T-cell (primary cell): ENCODE data around the gene ZNF383. TPM values are rescaled to one million over a fixed set of nuclear protein-coding genes. Genes with fewer than 3 reads are reported as not detected.

ENCODE experiments used
- ATAC-seq, 4 experiments: fragments of 200-7000 bp in 3 of 4; fragments of 150-1000 bp in 1 of 4; cut with Tn5 transposase; replicated peaks in 1 of 4; 1 replicate in 3 of 4; 2 replicates in 1 of 4; pipeline ENCODE4 v1.10.0; 2021; ENCODE audit warnings: moderate library complexity in 3 of 4, mild to moderate bottlenecking in 2 of 4, moderate number of reproducible peaks in 1 of 4
- CTCF ChIA-PET, 2 donors: fragments of 300-600 bp; sonication (Branson Sonifier 250); formaldehyde crosslinking; loops; one replicate each; lab custom pipeline; 2022; ENCODE audit warnings: antibody characterized with exemption in 2 of 2; lab: Charles Lee
- POLR2A ChIA-PET, 2 donors: fragments of 300-600 bp; sonication (Branson Sonifier 250); formaldehyde crosslinking; loops; one replicate each; lab custom pipeline; 2022; ENCODE audit warnings: antibody characterized with exemption in 2 of 2; lab: Charles Lee
- DNase-seq, 35 experiments: peaks; one replicate each; pipeline versions ENCODE4 v3.0.0 to v3.0.0-alpha.2; 2013 to 2023
- H3K27ac ChIP-seq: one replicate; pipeline ENCODE4 v1.5.1; 2013; ENCODE audit warnings: low read length
- H3K27me3 ChIP-seq, 2 experiments: replicated peaks in 1 of 2; 1 replicate in 1 of 2; 2 replicates in 1 of 2; pipeline versions ENCODE4 v1.6.1 to v1.7.0; 2013; ENCODE audit warnings: low read length in 1 of 2, mixed read lengths in 1 of 2; ENCODE audit not compliant: control insufficient read depth in 2 of 2, insufficient read depth in 2 of 2; ENCODE audit errors: extremely low read depth in 1 of 2
- H3K36me3 ChIP-seq, 2 donors: 1 replicate in 1 of 2; 2 replicates in 1 of 2; pipeline versions ENCODE4 v1.6.1 to v1.7.0; 2013; ENCODE audit warnings: low read length in 1 of 2; ENCODE audit not compliant: control insufficient read depth in 2 of 2, insufficient read depth in 1 of 2; ENCODE audit errors: extremely low read depth in 1 of 2
- H3K4me1 ChIP-seq, 2 experiments: 1 replicate in 1 of 2; 2 replicates in 1 of 2; pipeline versions ENCODE4 v1.6.1 to v1.7.0; 2013; ENCODE audit warnings: low read length in 2 of 2, mixed read lengths in 1 of 2; ENCODE audit not compliant: insufficient read depth in 2 of 2, control insufficient read depth in 1 of 2; ENCODE audit errors: extremely low read depth in 1 of 2
- H3K4me3 ChIP-seq, 2 donors: 1 replicate in 1 of 2; 2 replicates in 1 of 2; pipeline versions ENCODE4 v1.5.1 to v1.7.0; 2013; ENCODE audit warnings: mild to moderate bottlenecking in 2 of 2, low read length in 1 of 2, moderate library complexity in 1 of 2; ENCODE audit not compliant: control insufficient read depth in 1 of 2; ENCODE audit errors: extremely low read depth in 1 of 2
- H3K9me3 ChIP-seq: 2 replicates; pipeline ENCODE4 v1.7.0; 2013
- H3K27ac Mint-ChIP-seq, 2 donors: one replicate each; pipeline ENCODE4 v1.8.0; 2020 to 2021; ENCODE audit warnings: mild to moderate bottlenecking in 2 of 2, mixed read lengths in 2 of 2
- H3K27me3 Mint-ChIP-seq, 2 donors: one replicate each; pipeline ENCODE4 v1.8.0; 2021 to 2022; ENCODE audit warnings: mixed read lengths in 2 of 2
- H3K36me3 Mint-ChIP-seq: one replicate; pipeline ENCODE4 v1.8.0; 2021; ENCODE audit warnings: mixed read lengths
- H3K4me1 Mint-ChIP-seq, 3 donors: one replicate each; pipeline ENCODE4 v1.8.0; 2020 to 2022; ENCODE audit warnings: mixed read lengths in 3 of 3, mild to moderate bottlenecking in 1 of 3
- H3K4me3 Mint-ChIP-seq, 3 donors: one replicate each; pipeline ENCODE4 v1.8.0; 2020 to 2022; ENCODE audit warnings: mild to moderate bottlenecking in 3 of 3, mixed read lengths in 3 of 3, moderate library complexity in 3 of 3
- H3K9me3 Mint-ChIP-seq, 3 donors: one replicate each; pipeline ENCODE4 v1.8.0; 2020 to 2022; ENCODE audit warnings: mixed read lengths in 3 of 3
- WGBS: methylation state at CpG from one replicate; pipeline ENCODE4 v1.1.5; 2013; ENCODE audit warnings: missing lambda C conversion rate; ENCODE audit not compliant: insufficient coverage; 5-methylcytosine and 5-hydroxymethylcytosine counted together
- total RNA-seq, 35 experiments: library from RNA in 6 of 35; stranded (reverse) in 6 of 35; fragments of 120-200 nt in 1 of 35; gene quantifications; one replicate each; pipeline versions ENCODE4 v1.2.1 to v1.2.4 and lab custom pipeline; 2013 to 2026

ZNF383 gene
- total RNA-seq, 5 donors from 2014 or later (not counting 1 experiment from before 2014, with no cell fraction given) = 11.7 to 25.9 (median 24.2) TPM

GRCh38 chr19:37197768-37198167 is 20.2 kb upstream of the ZNF383 start:
- Histone ChIP-seq H3K27me3 (no peaks in the 10 kb centered on the region), H3K4me1 (no peaks in the 10 kb centered on the region), H3K9me3 (peaks cover 9% of the 10 kb centered on the region), H3K36me3 (peaks cover 7 to 20% of the 10 kb centered on the region in 2 donors), H3K27ac (no peak overlapping the region), H3K4me3 (no peak overlapping the region)
- ChIA-PET CTCF (no interaction called here), POLR2A (no interaction called here)
- H3K27ac Mint-ChIP-seq = no peak overlapping the region
- no peaks in the 10 kb centered on the region for H3K27me3 Mint-ChIP-seq
- WGBS = no CpG with 5 or more reads among the region's 2 CpGs
- H3K9me3 Mint-ChIP-seq = peaks cover 9 to 37% (median 27%) of the 10 kb centered on the region in 3 donors
- ATAC-seq (no peak), DNase-seq (no peak)
- no peaks in the 10 kb centered on the region for H3K4me1 Mint-ChIP-seq
- peaks cover 70% of the 10 kb centered on the region for H3K36me3 Mint-ChIP-seq
- no peak overlapping the region for H3K4me3 Mint-ChIP-seq

GRCh38 chr19:37217480-37217774 is 587 bp upstream of the ZNF383 start:
- H3K9me3 ChIP-seq = no peaks in the 10 kb centered on the region
- peak overlapping the region; percentile 90 to 99 (median 94) for H3K4me3 Mint-ChIP-seq
- ATAC-seq (no peak), DNase-seq (no peak)
- POLR2A ChIA-PET = no interaction called here
- H3K4me1 ChIP-seq = peaks cover 9 to 12% of the 10 kb centered on the region in 2 experiments
- H3K4me1 Mint-ChIP-seq = peaks cover 27 to 37% (median 32%) of the 10 kb centered on the region in 3 donors
- peaks cover 0 to 16% of the 10 kb centered on the region in 2 donors for H3K36me3 ChIP-seq
- H3K27me3 ChIP-seq = no peaks in the 10 kb centered on the region
- H3K4me3 ChIP-seq = peak overlapping the region; percentile 78 to 100
- peak overlapping the region; percentile 82 for H3K27ac ChIP-seq
- CTCF ChIA-PET = interaction anchor here in 1 of 2 donors (1.0 kb wide), 1 partner anchor 140 kb away, joined by 4 read pairs; the partner anchor contains the start of gene ZNF420
- peak overlapping the region; percentile 99 to 100 for H3K27ac Mint-ChIP-seq
- no peaks in the 10 kb centered on the region for H3K27me3 Mint-ChIP-seq
- peaks cover 38% of the 10 kb centered on the region for H3K36me3 Mint-ChIP-seq
- H3K9me3 Mint-ChIP-seq = peaks cover 3 to 8% (median 6%) of the 10 kb centered on the region in 3 donors
- 0% methylated on average over 7 of the region's 7 CpGs for WGBS

- ATAC-seq = no peak
- H3K9me3 Mint-ChIP-seq = peaks cover 8 to 13% (median 11%) of the 10 kb centered on the region in 3 donors
- H3K27ac Mint-ChIP-seq = peak overlapping the region; percentile 99 to 100
- peaks cover 27 to 37% (median 37%) of the 10 kb centered on the region in 3 donors for H3K4me1 Mint-ChIP-seq
- Histone ChIP-seq H3K4me1 (peaks cover 9 to 12% of the 10 kb centered on the region in 2 experiments), H3K27me3 (no peaks in the 10 kb centered on the region), H3K9me3 (no peaks in the 10 kb centered on the region), H3K4me3 (peak overlapping the region; percentile 78 to 100), H3K27ac (peak overlapping the region; percentile 82), H3K36me3 (peaks cover 0 to 18% of the 10 kb centered on the region in 2 donors)
- no peak for DNase-seq
- H3K36me3 Mint-ChIP-seq = peaks cover 46% of the 10 kb centered on the region
- H3K27me3 Mint-ChIP-seq = no peaks in the 10 kb centered on the region
- CTCF ChIA-PET = no interaction called here
- peak overlapping the region; percentile 90 to 99 (median 94) for H3K4me3 Mint-ChIP-seq
- POLR2A ChIA-PET = no interaction called here
- WGBS = 43% methylated on average over 5 of the region's 6 CpGs
These were observed 550 bp downstream of the ZNF383 start for GRCh38 chr19:37218592-37218935.

- peak overlapping the region; percentile 13 to 99 (median 90) for H3K4me3 Mint-ChIP-seq
- no peaks in the 10 kb centered on the region for H3K9me3 ChIP-seq
- no peak overlapping the region for H3K4me3 ChIP-seq
- H3K27ac Mint-ChIP-seq = no peak overlapping the region
- H3K36me3 Mint-ChIP-seq = peaks cover 49% of the 10 kb centered on the region
- DNase-seq (no peak), ATAC-seq (no peak)
- no peaks in the 10 kb centered on the region for H3K27me3 ChIP-seq
- peaks cover 9 to 12% of the 10 kb centered on the region in 2 experiments for H3K4me1 ChIP-seq
- H3K4me1 Mint-ChIP-seq = peaks cover 27 to 37% (median 37%) of the 10 kb centered on the region in 3 donors
- H3K36me3 ChIP-seq = peaks cover 0 to 23% of the 10 kb centered on the region in 2 donors
- no peaks in the 10 kb centered on the region for H3K27me3 Mint-ChIP-seq
- no peak overlapping the region for H3K27ac ChIP-seq
- ChIA-PET POLR2A (no interaction called here), CTCF (no interaction called here)
- peaks cover 5 to 13% (median 12%) of the 10 kb centered on the region in 3 donors for H3K9me3 Mint-ChIP-seq
- no CpG with 5 or more reads among the region's 3 CpGs for WGBS
These were observed 2.4 kb downstream of the ZNF383 start for GRCh38 chr19:37220383-37220782.

- CTCF ChIA-PET = no interaction called here
- H3K4me1 ChIP-seq = peaks cover 9 to 12% of the 10 kb centered on the region in 2 experiments
- no peak overlapping the region for H3K27ac Mint-ChIP-seq
- H3K27me3 Mint-ChIP-seq = no peaks in the 10 kb centered on the region
- POLR2A ChIA-PET = no interaction called here
- no peaks in the 10 kb centered on the region for H3K27me3 ChIP-seq
- H3K9me3 Mint-ChIP-seq = peaks cover 5 to 16% (median 14%) of the 10 kb centered on the region in 3 donors
- H3K4me1 Mint-ChIP-seq = peaks cover 27 to 37% (median 37%) of the 10 kb centered on the region in 3 donors
- H3K4me3 ChIP-seq = no peak overlapping the region
- ATAC-seq = no peak
- no peak overlapping the region for H3K4me3 Mint-ChIP-seq
- H3K27ac ChIP-seq = no peak overlapping the region
- peaks cover 57% of the 10 kb centered on the region for H3K36me3 Mint-ChIP-seq
- no CpG with 5 or more reads among the region's 2 CpGs for WGBS
- peaks cover under 1 to 29% of the 10 kb centered on the region in 2 donors for H3K36me3 ChIP-seq
- no peak for DNase-seq
- H3K9me3 ChIP-seq = no peaks in the 10 kb centered on the region
These were observed 3.1 kb downstream of the ZNF383 start for GRCh38 chr19:37221136-37221535.

- WGBS = no CpG with 5 or more reads among the region's 2 CpGs
- H3K36me3 ChIP-seq = peaks cover 22 to 54% of the 10 kb centered on the region in 2 donors
- H3K27ac Mint-ChIP-seq = no peak overlapping the region
- H3K36me3 Mint-ChIP-seq = peaks cover 64% of the 10 kb centered on the region
- peaks cover 0 to 6% (median 1%) of the 10 kb centered on the region in 3 donors for H3K4me1 Mint-ChIP-seq
- no peaks in the 10 kb centered on the region for H3K4me1 ChIP-seq
- no peak overlapping the region for H3K4me3 ChIP-seq
- no peak overlapping the region for H3K27ac ChIP-seq
- H3K4me3 Mint-ChIP-seq = no peak overlapping the region
- peaks cover 5 to 34% (median 23%) of the 10 kb centered on the region in 3 donors for H3K9me3 Mint-ChIP-seq
- H3K27me3 ChIP-seq = no peaks in the 10 kb centered on the region
- no peak for DNase-seq
- H3K9me3 ChIP-seq = peaks cover 7% of the 10 kb centered on the region
- no peaks in the 10 kb centered on the region for H3K27me3 Mint-ChIP-seq
- POLR2A ChIA-PET = no interaction called here
- CTCF ChIA-PET = interaction anchor here in 1 of 2 donors (0.7 kb wide), 1 partner anchor 311 kb away, joined by 7 read pairs; no protein-coding TSS in a partner anchor
- no peak for ATAC-seq
These were observed 8.2 kb downstream of the ZNF383 start for GRCh38 chr19:37226248-37226647.
